Osteoblast (primary cell): ENCODE measurements around the gene CLIC5. TPM values are rescaled to one million over a fixed set of nuclear protein-coding genes. Genes with fewer than 3 reads are reported as not detected.

Source experiments
- DNase-seq: peaks from one replicate; pipeline ENCODE4 v3.0.0; 2011; ENCODE audit warnings: low spot score, mixed read lengths; ENCODE audit not compliant: insufficient read length; ENCODE audit errors: missing footprints
- H2AFZ ChIP-seq: 2 replicates; pipeline ENCODE4 v1.6.0; 2011; ENCODE audit warnings: mild to moderate bottlenecking, low read length
- H3K27ac ChIP-seq: 2 replicates; pipeline ENCODE4 v1.5.1; 2011; ENCODE audit warnings: mild to moderate bottlenecking, low read depth, low read length, moderate library complexity
- H3K27me3 ChIP-seq: 2 replicates; pipeline ENCODE4 v1.6.0; 2012; ENCODE audit warnings: mild to moderate bottlenecking, control low read depth, inconsistent platforms, low read length, moderate library complexity; ENCODE audit not compliant: insufficient read depth
- H3K36me3 ChIP-seq: 2 replicates; pipeline ENCODE4 v1.5.1; 2011; ENCODE audit warnings: mild to moderate bottlenecking, low read length, control low read depth, moderate library complexity; ENCODE audit not compliant: insufficient read depth
- H3K4me1 ChIP-seq: 2 replicates; pipeline ENCODE4 v1.5.1; 2011; ENCODE audit warnings: mild to moderate bottlenecking, low read length, control low read depth, moderate library complexity; ENCODE audit not compliant: insufficient read depth
- H3K4me2 ChIP-seq: 2 replicates; pipeline ENCODE4 v1.6.0; 2011; ENCODE audit warnings: mild to moderate bottlenecking, low read length; ENCODE audit not compliant: insufficient read depth
- H3K4me3 ChIP-seq: fragments of 200-600 bp; sonication (generic); 3 replicates; pipeline ENCODE4 v1.5.1; 2012; ENCODE audit warnings: mild to moderate bottlenecking, low read length, inconsistent platforms; ENCODE audit not compliant: insufficient read depth
- H3K79me2 ChIP-seq: 2 replicates; pipeline ENCODE4 v1.6.0; 2012; ENCODE audit warnings: mild to moderate bottlenecking, low read length, control low read depth, inconsistent platforms; ENCODE audit not compliant: insufficient read depth
- H3K9me3 ChIP-seq: 2 replicates; pipeline ENCODE4 v1.5.1; 2011; ENCODE audit warnings: low read depth, low read length, control low read depth
- H4K20me1 ChIP-seq: 2 replicates; pipeline ENCODE4 v1.6.0; 2012; ENCODE audit warnings: mild to moderate bottlenecking, low read length, control low read depth; ENCODE audit not compliant: insufficient read depth
- CTCF ChIP-seq: IDR thresholded peaks from 2 replicates; pipeline ENCODE4 v1.5.1; 2011; ENCODE audit warnings: mild to moderate bottlenecking, low read depth, low read length, moderate library complexity; ENCODE audit errors: extremely low read depth
- total RNA-seq: library from RNA; depleted of rRNA; stranded (reverse); fragments of >200 nt; gene quantifications from 2 replicates; pipeline ENCODE4 v1.2.3, GENCODE V29; 2012

The CLIC5 gene
- total RNA-seq, 1 donor: not detected

GRCh38 chr6:45952168-45952529 is 63.5 kb downstream of the CLIC5 start:
- Histone ChIP-seq H4K20me1 (no peaks in the 10 kb centered on the region), H3K4me2 (no peak overlapping the region), H3K9me3 (no peaks in the 10 kb centered on the region), H3K36me3 (no peaks in the 10 kb centered on the region), H3K27ac (no peak overlapping the region), H3K27me3 (peaks cover 34% of the 10 kb centered on the region), H3K79me2 (no peaks in the 10 kb centered on the region), H3K4me1 (no peaks in the 10 kb centered on the region), H3K4me3 (no peak overlapping the region), H2AFZ (no peak overlapping the region)
- DNase-seq: no peak
- no peak for TF ChIP-seq CTCF

DNA sequence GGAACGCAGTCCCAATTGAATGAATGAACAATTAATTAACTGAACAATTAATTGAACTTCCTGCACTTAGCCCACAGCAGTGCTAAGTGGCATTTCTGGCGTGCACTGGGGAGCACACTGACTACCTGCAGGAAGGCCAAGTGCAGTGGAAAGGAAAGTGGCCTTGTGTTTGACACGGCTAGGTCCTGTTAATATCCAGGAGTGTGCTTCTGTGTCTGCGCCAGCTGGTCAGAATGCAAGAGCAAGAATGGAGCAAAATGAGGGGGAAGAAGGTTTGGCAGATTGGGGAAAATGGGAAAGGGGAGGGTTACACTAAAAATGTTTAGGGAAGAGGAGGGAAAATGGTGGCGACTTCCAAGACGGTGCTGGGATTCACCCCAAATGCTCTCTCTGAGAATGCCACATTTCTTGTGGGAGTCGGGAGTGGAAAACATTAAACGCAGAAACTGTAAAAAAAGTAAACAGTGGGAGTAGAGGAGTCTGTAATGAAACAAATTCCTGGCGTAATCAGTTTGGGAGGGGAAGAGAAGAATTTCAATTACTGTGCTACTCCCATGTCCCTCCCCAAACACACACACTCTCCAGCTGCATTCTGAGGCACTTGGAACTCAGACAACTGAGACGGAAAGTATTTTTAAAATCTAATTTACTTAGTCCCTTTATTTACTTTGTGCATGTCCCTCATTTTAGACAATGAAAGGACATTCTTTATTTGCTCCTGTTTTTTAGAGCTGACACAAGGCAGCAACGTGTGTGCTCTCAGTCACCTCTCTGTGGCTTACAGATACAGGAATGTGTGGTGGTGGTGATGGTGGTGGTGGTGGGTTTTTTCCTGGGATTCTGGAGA is 64.1 kb downstream of the CLIC5 start:
- no peaks in the 10 kb centered on the region for H4K20me1 ChIP-seq
- no peak overlapping the region for H3K4me3 ChIP-seq
- H3K27ac ChIP-seq: no peak overlapping the region
- H3K27me3 ChIP-seq: peaks cover 30% of the 10 kb centered on the region
- DNase-seq: no peak
- no peaks in the 10 kb centered on the region for H3K36me3 ChIP-seq
- no peaks in the 10 kb centered on the region for H3K9me3 ChIP-seq
- H3K79me2 ChIP-seq: no peaks in the 10 kb centered on the region
- TF ChIP-seq CTCF: no peak
- H3K4me2 ChIP-seq: no peak overlapping the region
- no peaks in the 10 kb centered on the region for H3K4me1 ChIP-seq
- H2AFZ ChIP-seq: no peak overlapping the region

DNA sequence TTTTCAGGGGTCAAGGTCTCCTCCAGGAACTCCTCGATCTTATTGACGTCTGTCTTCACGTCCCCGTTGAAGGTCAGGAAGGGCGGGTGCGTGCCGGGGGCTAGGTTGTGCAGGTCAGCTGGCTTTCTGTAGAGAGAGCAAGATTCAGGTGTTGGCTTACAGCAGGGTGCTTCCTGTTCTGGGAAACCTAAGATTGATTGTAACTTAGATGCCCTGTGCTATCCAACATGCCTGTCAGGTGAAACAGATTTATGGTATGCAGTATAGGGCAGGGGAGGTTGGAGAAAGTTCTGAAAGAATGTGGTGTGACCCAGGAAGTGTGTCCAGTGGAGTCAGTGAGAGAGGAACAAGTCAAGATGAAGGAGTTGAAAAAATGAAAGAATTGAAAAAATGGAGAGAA is 66.4 kb downstream of the CLIC5 start:
- no peaks in the 10 kb centered on the region for H3K4me1 ChIP-seq
- no peak overlapping the region for H3K4me2 ChIP-seq
- H3K4me3 ChIP-seq: no peak overlapping the region
- peaks cover 12% of the 10 kb centered on the region for H3K27me3 ChIP-seq
- no peaks in the 10 kb centered on the region for H3K9me3 ChIP-seq
- H4K20me1 ChIP-seq: no peaks in the 10 kb centered on the region
- TF ChIP-seq CTCF: no peak
- H3K27ac ChIP-seq: no peak overlapping the region
- H3K79me2 ChIP-seq: no peaks in the 10 kb centered on the region
- no peaks in the 10 kb centered on the region for H3K36me3 ChIP-seq
- no peak for DNase-seq
- no peak overlapping the region for H2AFZ ChIP-seq

DNA sequence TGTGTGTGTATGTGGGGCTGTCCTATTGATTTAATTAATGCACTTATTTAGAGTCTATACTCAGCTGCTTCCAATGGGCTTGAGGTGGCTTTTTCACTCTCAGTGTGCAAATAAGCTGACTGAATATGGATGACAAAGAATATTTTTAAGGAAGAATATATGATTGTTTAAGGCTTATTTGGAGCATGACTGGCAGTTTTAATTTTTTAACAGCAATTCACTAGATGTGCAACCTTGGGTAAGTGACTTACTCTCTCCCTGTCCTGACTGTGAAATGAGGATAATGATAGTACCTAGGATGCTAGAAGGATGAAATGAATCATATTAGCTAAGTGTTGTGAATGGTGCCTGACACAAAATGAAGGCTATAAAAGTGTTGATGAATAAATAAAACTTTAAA is 67.9 kb downstream of the CLIC5 start:
- Histone ChIP-seq H3K79me2 (no peaks in the 10 kb centered on the region), H3K27me3 (peaks cover 10% of the 10 kb centered on the region), H3K9me3 (no peaks in the 10 kb centered on the region), H3K4me1 (no peaks in the 10 kb centered on the region), H3K4me2 (no peak overlapping the region), H2AFZ (no peak overlapping the region), H3K27ac (no peak overlapping the region), H3K36me3 (no peaks in the 10 kb centered on the region), H4K20me1 (no peaks in the 10 kb centered on the region), H3K4me3 (no peak overlapping the region)
- DNase-seq: no peak
- TF ChIP-seq CTCF: no peak
